IMR-90 (cell line): Measurements from ENCODE around the gene AMIGO1. TPM values are rescaled to one million over a fixed set of nuclear protein-coding genes. Genes with fewer than 3 reads are reported as not detected.

Experiments used
- ATAC-seq: fragments of 200-7000 bp; cut with Tn5 transposase; 2 replicates; pipeline ENCODE4 v1.9.1; 2020; ENCODE audit warnings: low read depth, mild to moderate bottlenecking, moderate library complexity
- BruUV-seq: library from RNA; stranded (reverse); fragments of 400-500 nt; replicated peaks from 2 replicates; lab custom pipeline; 2021; lab: Mats Ljungman, UMichigan
- CTCF ChIA-PET: fragments of 300-600 bp; formaldehyde crosslinking; extraction: SDS; loops from one replicate; lab custom pipeline; 2021; ENCODE audit warnings: antibody characterized with exemption; lab: Yijun Ruan, JAX
- POLR2A ChIA-PET: fragments of 300-600 bp; sonication (Branson Sonifier 250); formaldehyde crosslinking; loops from one replicate; lab custom pipeline; 2022; ENCODE audit warnings: antibody characterized with exemption; ENCODE audit not compliant: unreplicated experiment; lab: Charles Lee
- DNase-seq: peaks from one replicate; pipeline ENCODE4 v3.0.0; 2013
- H2AFZ ChIP-seq: replicated peaks from 2 replicates; pipeline ENCODE3; 2013; ENCODE audit warnings: low read length, mild to moderate bottlenecking; ENCODE audit not compliant: poor library complexity
- H2AK5ac ChIP-seq: 2 replicates; pipeline ENCODE4 v1.6.1; 2013; ENCODE audit warnings: low read depth, low read length, inconsistent platforms
- H2AK9ac ChIP-seq: replicated peaks from 2 replicates; pipeline ENCODE3; 2013; ENCODE audit warnings: mild to moderate bottlenecking, low read depth, low read length, moderate library complexity; ENCODE audit not compliant: poor library complexity
- H2BK120ac ChIP-seq: 2 replicates; pipeline ENCODE4 v1.6.1; 2013; ENCODE audit warnings: low read depth, low read length, inconsistent platforms
- H2BK15ac ChIP-seq: 3 replicates; pipeline ENCODE4 v1.6.1; 2013; ENCODE audit warnings: low read depth, low read length, inconsistent platforms
- H2BK20ac ChIP-seq: 2 replicates; pipeline ENCODE4 v1.6.1; 2013; ENCODE audit warnings: low read depth, mild to moderate bottlenecking, inconsistent platforms, low read length, moderate library complexity
- H2BK5ac ChIP-seq: 2 replicates; pipeline ENCODE4 v1.6.1; 2013; ENCODE audit warnings: mild to moderate bottlenecking, low read depth, low read length, inconsistent platforms; ENCODE audit not compliant: poor library complexity, severe bottlenecking
- H3K14ac ChIP-seq: replicated peaks from 2 replicates; pipeline ENCODE4 v1.6.1; 2013; ENCODE audit warnings: low read depth, low read length, inconsistent platforms
- H3K18ac ChIP-seq: 2 replicates; pipeline ENCODE4 v1.6.1; 2013; ENCODE audit warnings: low read depth, low read length, control low read depth
- H3K23ac ChIP-seq: 2 replicates; pipeline ENCODE4 v1.6.1; 2013; ENCODE audit warnings: low read depth, low read length, inconsistent platforms
- H3K27ac ChIP-seq: 2 replicates; pipeline ENCODE4 v1.5.1; 2013; ENCODE audit warnings: mild to moderate bottlenecking, control low read depth, low read length; ENCODE audit not compliant: insufficient read depth
- H3K27me3 ChIP-seq: 2 replicates; pipeline ENCODE4 v1.6.1; 2013; ENCODE audit warnings: low read length; ENCODE audit not compliant: control insufficient read depth, insufficient read depth
- H3K36me3 ChIP-seq: 2 replicates; pipeline ENCODE4 v1.6.1; 2013; ENCODE audit warnings: low read length, mixed read lengths; ENCODE audit not compliant: control insufficient read depth, insufficient read depth
- H3K4ac ChIP-seq: 2 replicates; pipeline ENCODE4 v1.6.1; 2013; ENCODE audit warnings: low read depth, low read length, inconsistent platforms
- H3K4me1 ChIP-seq: 2 replicates; pipeline ENCODE4 v1.6.1; 2013; ENCODE audit warnings: low read length, mixed read lengths; ENCODE audit not compliant: control insufficient read depth, insufficient read depth
- H3K4me2 ChIP-seq: 2 replicates; pipeline ENCODE4 v1.6.1; 2013; ENCODE audit warnings: low read depth, mild to moderate bottlenecking, control low read depth, low read length, moderate library complexity
- H3K4me3 ChIP-seq: 2 replicates; pipeline ENCODE4 v1.5.1; 2013; ENCODE audit warnings: low read depth, mild to moderate bottlenecking, control low read depth, low read length, moderate library complexity; ENCODE audit not compliant: insufficient read depth
- H3K56ac ChIP-seq: 2 replicates; pipeline ENCODE4 v1.6.1; 2013; ENCODE audit warnings: low read length, inconsistent platforms; ENCODE audit not compliant: insufficient read depth; ENCODE audit errors: extremely low read depth
- H3K79me1 ChIP-seq, 2 experiments: 2 replicates each; pipeline ENCODE4 v1.6.1; 2013; ENCODE audit warnings: low read length in 2 of 2, inconsistent platforms in 1 of 2, low read depth in 1 of 2
- H3K9ac ChIP-seq: 2 replicates; pipeline ENCODE4 v1.6.1; 2013; ENCODE audit warnings: low read depth, low read length, control low read depth
- H3K9me1 ChIP-seq: 2 replicates; pipeline ENCODE4 v1.6.1; 2013; ENCODE audit warnings: low read length, inconsistent platforms; ENCODE audit not compliant: insufficient read depth
- H3K9me3 ChIP-seq: 2 replicates; pipeline ENCODE4 v1.6.1; 2013; ENCODE audit warnings: low read length; ENCODE audit not compliant: control insufficient read depth, insufficient read depth
- H4K20me1 ChIP-seq: 2 replicates; pipeline ENCODE4 v1.6.1; 2013; ENCODE audit warnings: low read length, inconsistent platforms; ENCODE audit not compliant: insufficient read depth
- H4K5ac ChIP-seq: 2 replicates; pipeline ENCODE4 v1.6.1; 2013; ENCODE audit warnings: mild to moderate bottlenecking, low read depth, low read length, control low read depth
- H4K8ac ChIP-seq, 2 experiments: 2 replicates each; pipeline ENCODE4 v1.6.1; 2013; ENCODE audit warnings: low read depth in 2 of 2, low read length in 2 of 2, control low read depth in 1 of 2, inconsistent platforms in 1 of 2
- H4K91ac ChIP-seq: 2 replicates; pipeline ENCODE4 v1.6.1; 2013; ENCODE audit warnings: low read depth, low read length, inconsistent platforms; ENCODE audit not compliant: insufficient read depth
- BHLHE40 ChIP-seq: fragments of 150-350 bp; IDR thresholded peaks from 2 replicates; pipeline ENCODE4 v1.6.1; 2016; ENCODE audit warnings: mild to moderate bottlenecking, low read depth, low read length
- CEBPB ChIP-seq: IDR thresholded peaks from 2 replicates; pipeline ENCODE4 v1.6.1; 2012; ENCODE audit warnings: low read depth, low read length, improper control_type of control experiment
- CHD1 ChIP-seq: IDR thresholded peaks from 2 replicates; pipeline ENCODE4 v1.6.1; 2012; ENCODE audit warnings: low read depth, low read length, improper control_type of control experiment
- CTCF ChIP-seq: conservative IDR thresholded peaks from 2 replicates; pipeline ENCODE4 v1.5.1; 2012; ENCODE audit warnings: mild to moderate bottlenecking, low read depth, low read length, improper control_type of control experiment
- ELK1 ChIP-seq: fragments of 150-350 bp; IDR thresholded peaks from 2 replicates; pipeline ENCODE4 v1.6.1; 2016; ENCODE audit warnings: low read depth, mild to moderate bottlenecking, low read length, moderate library complexity, borderline replicate concordance
- FOS ChIP-seq: fragments of 150-350 bp; IDR thresholded peaks from 2 replicates; pipeline ENCODE4 v1.6.1; 2016; ENCODE audit warnings: low read depth, low read length
- MAFK ChIP-seq: IDR thresholded peaks from 2 replicates; pipeline ENCODE4 v1.6.1; 2012; ENCODE audit warnings: low read depth, low read length, improper control_type of control experiment
- MAZ ChIP-seq: IDR thresholded peaks from 2 replicates; pipeline ENCODE4 v1.6.1; 2012; ENCODE audit warnings: low read depth, mild to moderate bottlenecking, low read length, improper control_type of control experiment, moderate library complexity, borderline replicate concordance
- MXI1 ChIP-seq: IDR thresholded peaks from 2 replicates; pipeline ENCODE4 v1.6.1; 2012; ENCODE audit warnings: low read depth, mild to moderate bottlenecking, low read length, moderate library complexity, borderline replicate concordance
- NFE2L2 ChIP-seq: fragments of 150-350 bp; IDR thresholded peaks from 2 replicates; pipeline ENCODE4 v1.6.1; 2016; ENCODE audit warnings: low read depth, mild to moderate bottlenecking, low read length
- POLR2A ChIP-seq: IDR thresholded peaks from 2 replicates; pipeline ENCODE4 v1.6.1; 2012; ENCODE audit warnings: mild to moderate bottlenecking, low read depth, low read length
- RAD21 ChIP-seq: IDR thresholded peaks from 2 replicates; pipeline ENCODE4 v1.6.1; 2012; ENCODE audit warnings: low read length, improper control_type of control experiment
- RCOR1 ChIP-seq: IDR thresholded peaks from 2 replicates; pipeline ENCODE4 v1.6.1; 2012; ENCODE audit warnings: mild to moderate bottlenecking, low read length, improper control_type of control experiment; ENCODE audit not compliant: insufficient replicate concordance
- RFX5 ChIP-seq: IDR thresholded peaks from 2 replicates; pipeline ENCODE4 v1.8.0; 2012; ENCODE audit warnings: low read depth, mild to moderate bottlenecking, low read length, moderate library complexity
- SMC3 ChIP-seq: fragments of 150-350 bp; IDR thresholded peaks from 2 replicates; pipeline ENCODE4 v1.6.1; 2016; ENCODE audit warnings: low read depth, mild to moderate bottlenecking, antibody characterized with exemption, low read length, moderate library complexity
- USF2 ChIP-seq: fragments of 150-350 bp; IDR thresholded peaks from 2 replicates; pipeline ENCODE4 v1.6.1; 2017; ENCODE audit warnings: mild to moderate bottlenecking, antibody characterized with exemption, low read length, low read depth
- whole genome bisulfite sequencing, 2 experiments: methylation state at CpG; one replicate each; pipeline versions ENCODE4 v1.1.5 to v1.1.7; 2013; ENCODE audit warnings: missing lambda C conversion rate in 2 of 2; ENCODE audit not compliant: insufficient read length in 1 of 2; ENCODE audit errors: extremely low coverage in 2 of 2; 5-methylcytosine and 5-hydroxymethylcytosine counted together
- dilution Hi-C: fragments of 300-500 bp; cut with HindIII; formaldehyde crosslinking; loops from one replicate; pipeline ENCODE4 v1.14.3; 2018; ENCODE audit warnings: low sequenced_read_pairs; ENCODE audit not compliant: unreplicated experiment
- in situ Hi-C: fragments of 300-500 bp; cut with MboI; formaldehyde crosslinking; loops from 3 replicates; pipeline ENCODE4 v1.14.3; 2019; ENCODE audit warnings: low sequenced_read_pairs, inconsistent platforms, mixed read lengths
- intact Hi-C: fragments of 100-400 bp; cut with micrococcal nuclease; formaldehyde crosslinking; loops from 2 replicates; pipeline ENCODE4 v1.10.0; 2022
- polyA plus RNA-seq, 3 experiments: library from polyadenylated mRNA; depleted of rRNA; stranded (reverse); fragments of >200 nt; gene quantifications; 2 replicates each; pipeline ENCODE4 v1.2.3, GENCODE V29; 2012; ENCODE audit warnings: low replicate concordance in 1 of 3
- total RNA-seq: library from RNA; depleted of rRNA; stranded (reverse); fragments of >200 nt; gene quantifications from 2 replicates; pipeline ENCODE4 v1.2.3, GENCODE V29; 2012

The AMIGO1 gene
- total and polyA plus RNA-seq, 2 of the 4 experiments (the other 2 are of a cell fraction): 1.5 to 1.6 TPM

- POLR2A ChIA-PET: no interaction called here
Observed at GRCh38 chr1:109479901-109480300, 29.6 kb downstream of the AMIGO1 start.

More at GRCh38 chr1:109479901-109480300, 29.6 kb downstream of the AMIGO1 start:
- no peak overlapping the region for H2BK120ac ChIP-seq
- no peak overlapping the region for H2BK5ac ChIP-seq
- H3K27me3 ChIP-seq: peaks cover 34% of the 10 kb centered on the region
- H2AFZ ChIP-seq: no peak overlapping the region
- no peak overlapping the region for H2BK20ac ChIP-seq
- no peak overlapping the region for H3K23ac ChIP-seq
- peaks cover 8 to 10% of the 10 kb centered on the region in 2 experiments; a peak in 3 of 4 replicates for H3K79me1 ChIP-seq
- BruUV-seq: no TSS peak
- in situ Hi-C loops (no loop called here), dilution Hi-C loops (no loop called here), intact Hi-C loops (loop anchor here (5.0 kb wide), 1 partner anchor 33 kb away; no protein-coding TSS in a partner anchor)
- DNase-seq (no peak), ATAC-seq (no peak)
- no peaks in the 10 kb centered on the region for H3K36me3 ChIP-seq
- no CpG with 5 or more reads among the region's 3 CpGs for WGBS, 2 experiments
- H4K8ac ChIP-seq: no peak overlapping the region
- no peak overlapping the region for H4K5ac ChIP-seq
- H4K91ac ChIP-seq: no peak overlapping the region
- H3K14ac ChIP-seq: no peak overlapping the region
- H3K9me1 ChIP-seq: peaks cover 8% of the 10 kb centered on the region
- no peak overlapping the region for H2AK5ac ChIP-seq
- no peak overlapping the region for H3K4ac ChIP-seq
- H3K4me3 ChIP-seq: no peak overlapping the region
- no peak for TF ChIP-seq CTCF
- TF ChIP-seq RAD21: no peak
- TF ChIP-seq POLR2A: no peak
- TF ChIP-seq BHLHE40: no peak
- no peak for TF ChIP-seq MXI1
- no peak for TF ChIP-seq MAFK
- no peak for TF ChIP-seq RCOR1
- TF ChIP-seq USF2: no peak
- no peak for TF ChIP-seq ELK1
- no peak for TF ChIP-seq MAZ
- TF ChIP-seq CEBPB: no peak
- no peak for TF ChIP-seq CHD1
- no peak for TF ChIP-seq FOS
- no peak for TF ChIP-seq RFX5
- no peak for TF ChIP-seq NFE2L2
- TF ChIP-seq SMC3: no peak
- H3K9me3 ChIP-seq: no peaks in the 10 kb centered on the region
- H3K4me2 ChIP-seq: no peak overlapping the region
- no peak overlapping the region for H3K56ac ChIP-seq
- no peak overlapping the region for H2AK9ac ChIP-seq
- no peak overlapping the region for H2BK15ac ChIP-seq
- CTCF ChIA-PET: no interaction called here
- no peak overlapping the region for H3K9ac ChIP-seq
- H3K18ac ChIP-seq: no peak overlapping the region
- peaks cover 8% of the 10 kb centered on the region for H3K4me1 ChIP-seq
- H4K20me1 ChIP-seq: no peaks in the 10 kb centered on the region
- H3K27ac ChIP-seq: no peak overlapping the region
